Measurements from ENCODE around the gene CCDC167. TPM values are rescaled to one million over a fixed set of nuclear protein-coding genes. Genes with fewer than 3 reads are reported as not detected.

CCDC167 gene
- total RNA-seq, 1 donor from 2014 or later, result 58.4 TPM

DNA sequence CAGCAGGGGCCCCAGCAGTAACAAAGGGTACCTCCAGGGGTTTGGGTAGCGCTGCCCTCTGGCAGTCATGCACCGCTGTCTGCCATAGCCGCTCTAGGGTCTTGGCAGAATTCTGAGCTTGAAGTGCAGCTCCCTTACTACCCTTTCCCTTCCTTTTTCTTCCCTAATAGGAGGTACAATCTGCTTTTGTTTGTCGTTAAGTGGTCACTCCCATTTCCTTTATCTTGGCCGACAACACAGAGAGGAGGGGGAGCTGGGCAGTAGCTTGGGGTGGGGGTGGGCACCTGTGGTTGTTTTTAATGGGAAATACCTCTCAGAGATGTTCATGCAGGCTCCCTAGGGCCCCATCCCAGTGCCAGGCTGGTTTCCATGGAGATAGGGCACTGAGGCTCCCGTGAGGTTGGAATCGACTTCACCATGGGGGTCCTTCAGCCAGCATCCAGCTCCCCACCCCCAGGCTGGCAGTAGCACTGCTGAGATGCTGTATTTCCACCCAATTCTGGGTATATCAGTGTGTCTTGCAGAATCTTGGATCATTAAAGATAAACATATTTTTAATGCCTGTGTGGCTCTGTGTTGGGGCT, 18.6 kb downstream of the CCDC167 start:
- H3K4me1 Mint-ChIP-seq (ENCODE audit: low read depth, unreplicated experiment), result peaks cover 43% of the 10 kb centered on the region
- DNase-seq, result no peak
- peak overlapping the region; percentile 75 for H3K4me3 Mint-ChIP-seq (ENCODE audit: unreplicated experiment)
- H3K27me3 Mint-ChIP-seq (ENCODE audit: unreplicated experiment), result peaks cover 5% of the 10 kb centered on the region
- H3K9me3 Mint-ChIP-seq (ENCODE audit: unreplicated experiment), result peaks cover 10% of the 10 kb centered on the region
- H3K36me3 Mint-ChIP-seq (ENCODE audit: unreplicated experiment), result no peaks in the 10 kb centered on the region
- TF ChIP-seq, protein P1, sequence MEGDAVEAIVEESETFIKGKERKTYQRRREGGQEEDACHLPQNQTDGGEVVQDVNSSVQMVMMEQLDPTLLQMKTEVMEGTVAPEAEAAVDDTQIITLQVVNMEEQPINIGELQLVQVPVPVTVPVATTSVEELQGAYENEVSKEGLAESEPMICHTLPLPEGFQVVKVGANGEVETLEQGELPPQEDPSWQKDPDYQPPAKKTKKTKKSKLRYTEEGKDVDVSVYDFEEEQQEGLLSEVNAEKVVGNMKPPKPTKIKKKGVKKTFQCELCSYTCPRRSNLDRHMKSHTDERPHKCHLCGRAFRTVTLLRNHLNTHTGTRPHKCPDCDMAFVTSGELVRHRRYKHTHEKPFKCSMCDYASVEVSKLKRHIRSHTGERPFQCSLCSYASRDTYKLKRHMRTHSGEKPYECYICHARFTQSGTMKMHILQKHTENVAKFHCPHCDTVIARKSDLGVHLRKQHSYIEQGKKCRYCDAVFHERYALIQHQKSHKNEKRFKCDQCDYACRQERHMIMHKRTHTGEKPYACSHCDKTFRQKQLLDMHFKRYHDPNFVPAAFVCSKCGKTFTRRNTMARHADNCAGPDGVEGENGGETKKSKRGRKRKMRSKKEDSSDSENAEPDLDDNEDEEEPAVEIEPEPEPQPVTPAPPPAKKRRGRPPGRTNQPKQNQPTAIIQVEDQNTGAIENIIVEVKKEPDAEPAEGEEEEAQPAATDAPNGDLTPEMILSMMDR (IDR thresholded peaks at IDR 0.05; ENCODE audit: partially characterized antibody, unreplicated experiment), result no peak
- H3K27ac Mint-ChIP-seq (ENCODE audit: unreplicated experiment), result peak overlapping the region; percentile 50

DNA sequence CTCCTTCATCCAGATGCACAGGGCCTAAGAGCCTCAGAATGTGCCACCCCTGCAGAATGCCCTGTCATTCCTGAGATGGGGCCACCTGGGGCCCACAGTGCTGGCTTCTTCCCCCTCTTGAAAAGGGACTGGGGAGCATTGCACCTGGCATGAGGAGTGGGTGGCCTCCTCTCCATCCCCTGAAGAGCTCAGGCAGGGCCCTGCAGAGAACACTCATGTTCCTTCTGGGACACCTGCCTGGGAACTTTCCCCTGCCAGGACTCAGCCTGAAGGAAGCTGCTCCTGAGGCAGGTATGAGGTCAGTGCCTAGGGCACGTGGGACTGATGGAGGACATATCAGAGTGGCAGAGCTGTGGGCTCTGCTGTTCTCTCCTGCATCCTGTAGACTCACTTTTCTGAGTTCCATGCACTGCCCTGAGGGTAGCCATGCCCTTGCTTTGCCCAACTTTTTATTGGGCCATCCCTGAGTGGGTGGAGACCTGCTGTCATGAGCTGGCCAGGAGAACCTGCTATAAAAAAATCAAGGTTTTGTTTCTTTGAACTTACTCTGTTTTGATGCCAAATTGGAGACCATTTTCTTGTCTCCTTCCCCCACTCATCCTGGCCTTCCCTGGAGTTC, 19.5 kb downstream of the CCDC167 start:
- peaks cover 39% of the 10 kb centered on the region for H3K4me1 Mint-ChIP-seq (ENCODE audit: low read depth, unreplicated experiment)
- no peak for DNase-seq
- H3K4me3 Mint-ChIP-seq (ENCODE audit: unreplicated experiment), result no peak overlapping the region
- H3K27me3 Mint-ChIP-seq (ENCODE audit: unreplicated experiment), result peaks cover 5% of the 10 kb centered on the region
- no peak overlapping the region for H3K27ac Mint-ChIP-seq (ENCODE audit: unreplicated experiment)
- TF ChIP-seq, protein P1 (IDR thresholded peaks at IDR 0.05; ENCODE audit: partially characterized antibody, unreplicated experiment), result no peak
- peaks cover 9% of the 10 kb centered on the region for H3K9me3 Mint-ChIP-seq (ENCODE audit: unreplicated experiment)
- no peaks in the 10 kb centered on the region for H3K36me3 Mint-ChIP-seq (ENCODE audit: unreplicated experiment)

DNA sequence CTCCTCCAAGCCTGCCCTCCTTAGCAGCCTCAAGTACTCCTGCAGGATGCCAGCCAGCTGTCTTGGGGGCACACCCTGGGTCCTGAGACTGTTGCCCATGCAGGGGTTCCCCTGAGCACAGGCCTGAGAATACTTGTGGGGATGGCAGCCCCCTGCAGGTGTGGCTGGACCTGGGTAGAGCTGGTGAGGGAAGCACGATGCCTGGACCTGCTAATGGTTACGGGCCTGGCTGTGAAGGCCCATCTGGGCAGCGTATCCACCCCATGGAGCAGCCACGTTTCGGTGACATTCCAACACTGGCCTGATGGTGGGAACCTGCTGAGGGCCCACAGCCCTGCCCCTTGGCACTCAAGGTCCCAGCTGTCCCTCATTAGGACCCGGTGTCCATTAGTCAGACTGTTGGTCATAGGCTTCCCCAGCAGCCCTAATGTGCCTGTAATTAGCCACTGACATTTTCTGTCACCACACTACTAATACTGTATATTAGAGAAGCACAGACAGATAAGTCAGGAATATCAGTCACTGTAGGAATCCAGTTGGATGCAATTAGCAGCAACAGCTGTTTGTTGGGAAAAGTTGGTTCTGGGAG, 20.3 kb downstream of the CCDC167 start:
- peaks cover 9% of the 10 kb centered on the region for H3K9me3 Mint-ChIP-seq (ENCODE audit: unreplicated experiment)
- no peak overlapping the region for H3K4me3 Mint-ChIP-seq (ENCODE audit: unreplicated experiment)
- peaks cover 5% of the 10 kb centered on the region for H3K27me3 Mint-ChIP-seq (ENCODE audit: unreplicated experiment)
- DNase-seq, result no peak
- TF ChIP-seq, protein P1 (IDR thresholded peaks at IDR 0.05; ENCODE audit: partially characterized antibody, unreplicated experiment), result no peak
- peaks cover 36% of the 10 kb centered on the region for H3K4me1 Mint-ChIP-seq (ENCODE audit: low read depth, unreplicated experiment)
- H3K27ac Mint-ChIP-seq (ENCODE audit: unreplicated experiment), result no peak overlapping the region
- H3K36me3 Mint-ChIP-seq (ENCODE audit: unreplicated experiment), result no peaks in the 10 kb centered on the region

DNA sequence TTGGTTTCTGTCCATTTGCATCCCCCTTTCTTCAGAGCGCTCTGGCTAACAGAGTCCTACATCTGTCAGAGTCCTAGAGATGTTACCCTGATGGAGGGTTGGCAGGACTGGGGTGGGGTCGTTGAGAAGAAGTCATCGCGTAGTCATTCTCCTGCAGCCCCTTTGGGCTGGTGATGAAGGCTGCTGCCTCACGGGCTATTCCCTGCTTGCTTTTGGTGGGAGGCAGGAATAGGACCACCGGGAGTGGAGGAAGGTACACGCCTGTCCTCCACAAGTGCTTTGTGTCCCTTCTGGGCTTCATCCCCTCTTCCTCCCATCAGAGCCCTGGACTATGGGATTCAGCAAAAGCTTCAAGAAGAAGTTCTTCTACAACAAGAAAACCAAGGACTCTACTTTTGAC, 20.9 kb downstream of the CCDC167 start:
- TF ChIP-seq, protein P1 (IDR thresholded peaks at IDR 0.05; ENCODE audit: partially characterized antibody, unreplicated experiment), result no peak
- H3K9me3 Mint-ChIP-seq (ENCODE audit: unreplicated experiment), result peaks cover 9% of the 10 kb centered on the region
- peaks cover 36% of the 10 kb centered on the region for H3K4me1 Mint-ChIP-seq (ENCODE audit: low read depth, unreplicated experiment)
- no peak overlapping the region for H3K4me3 Mint-ChIP-seq (ENCODE audit: unreplicated experiment)
- H3K27me3 Mint-ChIP-seq (ENCODE audit: unreplicated experiment), result peaks cover 5% of the 10 kb centered on the region
- DNase-seq, result no peak
- H3K36me3 Mint-ChIP-seq (ENCODE audit: unreplicated experiment), result no peaks in the 10 kb centered on the region
- no peak overlapping the region for H3K27ac Mint-ChIP-seq (ENCODE audit: unreplicated experiment)
